ENCODE measurements around the gene TULP4.
"Not testable (repeated sequence)": the region's sequence is repeated elsewhere in the genome, so short reads cannot be mapped to it uniquely, and the experiment has no call there.

The TULP4 gene

GRCh38 chr6:158519761-158520160 is 207.5 kb downstream of the TULP4 start:
- H3K4me3 ChIP-seq (ENCODE audit: low read depth, low read length): no peak overlapping the region

- not testable (repeated sequence) for H3K4me3 ChIP-seq (ENCODE audit: low read depth, low read length)
These were observed 208.7 kb downstream of the TULP4 start for GRCh38 chr6:158520975-158521374.

GRCh38 chr6:158521759-158522158 is 209.5 kb downstream of the TULP4 start:
- no peak overlapping the region for H3K4me3 ChIP-seq (ENCODE audit: low read depth, low read length)

GRCh38 chr6:158522616-158523015 is 210.4 kb downstream of the TULP4 start:
- no peak overlapping the region for H3K4me3 ChIP-seq (ENCODE audit: low read depth, low read length)

GRCh38 chr6:158524311-158524710 is 212.0 kb downstream of the TULP4 start:
- no peak overlapping the region for H3K4me3 ChIP-seq (ENCODE audit: low read depth, low read length)

GRCh38 chr6:158527858-158528257 is 215.6 kb downstream of the TULP4 start:
- not testable (repeated sequence) for H3K4me3 ChIP-seq (ENCODE audit: low read depth, low read length)

- no peak overlapping the region for H3K4me3 ChIP-seq (ENCODE audit: low read depth, low read length)
These were observed 216.6 kb downstream of the TULP4 start for GRCh38 chr6:158528826-158529225.

GRCh38 chr6:158529629-158530028 is 217.4 kb downstream of the TULP4 start:
- H3K4me3 ChIP-seq (ENCODE audit: low read depth, low read length): no peak overlapping the region

GRCh38 chr6:158531566-158531965 is 219.3 kb downstream of the TULP4 start:
- no peak overlapping the region for H3K4me3 ChIP-seq (ENCODE audit: low read depth, low read length)

GRCh38 chr6:158531970-158532369 is 219.7 kb downstream of the TULP4 start:
- no peak overlapping the region for H3K4me3 ChIP-seq (ENCODE audit: low read depth, low read length)

- peak overlapping the region; percentile 76 for H3K4me3 ChIP-seq (ENCODE audit: low read depth, low read length)
These were observed 224.0 kb downstream of the TULP4 start for GRCh38 chr6:158536084-158536890.

GRCh38 chr6:158536891-158537798 is 224.9 kb downstream of the TULP4 start:
- H3K4me3 ChIP-seq (ENCODE audit: low read depth, low read length): peak overlapping the region; percentile 76

GRCh38 chr6:158538741-158539140 is 226.5 kb downstream of the TULP4 start:
- no peak overlapping the region for H3K4me3 ChIP-seq (ENCODE audit: low read depth, low read length)

GRCh38 chr6:158539413-158539812 is 227.1 kb downstream of the TULP4 start:
- no peak overlapping the region for H3K4me3 ChIP-seq (ENCODE audit: low read depth, low read length)

GRCh38 chr6:158539881-158540280 is 227.6 kb downstream of the TULP4 start:
- H3K4me3 ChIP-seq (ENCODE audit: low read depth, low read length): no peak overlapping the region

GRCh38 chr6:158543606-158544185 is 231.4 kb downstream of the TULP4 start:
- H3K4me3 ChIP-seq (ENCODE audit: low read depth, low read length): no peak overlapping the region

- no peak overlapping the region for H3K4me3 ChIP-seq (ENCODE audit: low read depth, low read length)
These were observed 232.2 kb downstream of the TULP4 start for GRCh38 chr6:158544428-158544827.

- no peak overlapping the region for H3K4me3 ChIP-seq (ENCODE audit: low read depth, low read length)
These were observed 233.0 kb downstream of the TULP4 start for GRCh38 chr6:158545043-158545966.

- H3K4me3 ChIP-seq (ENCODE audit: low read depth, low read length): no peak overlapping the region
These were observed 236.3 kb downstream of the TULP4 start for GRCh38 chr6:158548418-158549161.
